Nephron (organoid): Measurements from ENCODE around the gene MGAT5.

Experiments used
- H3K27ac Mint-ChIP-seq, 3 experiments: 2 replicates each; pipeline ENCODE4 v1.8.0; 2020; ENCODE audit warnings: mixed read lengths in 3 of 3, mild to moderate bottlenecking in 2 of 3, moderate library complexity in 1 of 3
- H3K27me3 Mint-ChIP-seq: 2 replicates; pipeline ENCODE4 v1.8.0; 2021; ENCODE audit warnings: low read depth, mild to moderate bottlenecking, moderate library complexity, mixed read lengths
- H3K36me3 Mint-ChIP-seq: 2 replicates; pipeline ENCODE4 v1.8.0; 2020; ENCODE audit warnings: low read depth, mixed read lengths
- H3K4me1 Mint-ChIP-seq: 2 replicates; pipeline ENCODE4 v1.8.0; 2020; ENCODE audit warnings: mixed read lengths
- H3K4me3 Mint-ChIP-seq, 3 experiments: 2 replicates each; pipeline ENCODE4 v1.8.0; 2020; ENCODE audit warnings: mild to moderate bottlenecking in 3 of 3, mixed read lengths in 3 of 3, moderate library complexity in 2 of 3
- H3K9me3 Mint-ChIP-seq: 2 replicates; pipeline ENCODE4 v1.8.0; 2020; ENCODE audit warnings: mixed read lengths
- CTCF ChIP-seq, 3 experiments: fragments of 200-600 bp; sonication (generic); IDR thresholded peaks; one replicate each; pipeline ENCODE4 v1.5.0; 2021; ENCODE audit warnings: antibody characterized with exemption in 3 of 3; ENCODE audit not compliant: unreplicated experiment in 3 of 3

The MGAT5 gene

GRCh38 chr2:134324947-134325346 lies 71.1 kb downstream of the MGAT5 start:
- H3K9me3 Mint-ChIP-seq = no peaks in the 10 kb centered on the region
- TF ChIP-seq CTCF (IDR thresholded peaks at IDR 0.05; ENCODE audit: unreplicated experiment in 3 of 3) = no peak
- H3K4me1 Mint-ChIP-seq = peaks cover 35% of the 10 kb centered on the region
- H3K36me3 Mint-ChIP-seq = peaks cover 21% of the 10 kb centered on the region
- H3K27me3 Mint-ChIP-seq = peaks cover 4% of the 10 kb centered on the region
- H3K27ac Mint-ChIP-seq = no peak overlapping the region
- no peak overlapping the region for H3K4me3 Mint-ChIP-seq

GRCh38 chr2:134325696-134326095 lies 71.8 kb downstream of the MGAT5 start:
- H3K27me3 Mint-ChIP-seq = peaks cover 4% of the 10 kb centered on the region
- no peaks in the 10 kb centered on the region for H3K9me3 Mint-ChIP-seq
- no peak overlapping the region for H3K4me3 Mint-ChIP-seq
- H3K36me3 Mint-ChIP-seq = peaks cover 18% of the 10 kb centered on the region
- no peak overlapping the region for H3K27ac Mint-ChIP-seq
- no peak for TF ChIP-seq CTCF (IDR thresholded peaks at IDR 0.05; ENCODE audit: unreplicated experiment in 3 of 3)
- H3K4me1 Mint-ChIP-seq = peaks cover 32% of the 10 kb centered on the region

GRCh38 chr2:134327367-134327766 lies 73.5 kb downstream of the MGAT5 start:
- Mint-ChIP-seq H3K36me3 (peaks cover 14% of the 10 kb centered on the region), H3K27me3 (no peaks in the 10 kb centered on the region), H3K9me3 (peaks cover 6% of the 10 kb centered on the region), H3K4me3 (no peak overlapping the region), H3K27ac (no peak overlapping the region), H3K4me1 (peaks cover 27% of the 10 kb centered on the region)
- no peak for TF ChIP-seq CTCF (IDR thresholded peaks at IDR 0.05; ENCODE audit: unreplicated experiment in 3 of 3)

GRCh38 chr2:134331081-134331480 lies 77.2 kb downstream of the MGAT5 start:
- Mint-ChIP-seq H3K9me3 (peaks cover 9% of the 10 kb centered on the region), H3K27me3 (no peaks in the 10 kb centered on the region), H3K36me3 (peaks cover 10% of the 10 kb centered on the region), H3K4me1 (peaks cover 5% of the 10 kb centered on the region), H3K4me3 (no peak overlapping the region), H3K27ac (no peak overlapping the region)
- no peak for TF ChIP-seq CTCF (IDR thresholded peaks at IDR 0.05; ENCODE audit: unreplicated experiment in 3 of 3)

GRCh38 chr2:134333646-134334189 lies 79.8 kb downstream of the MGAT5 start:
- H3K4me1 Mint-ChIP-seq = peaks cover 5% of the 10 kb centered on the region
- H3K27me3 Mint-ChIP-seq = peaks cover 3% of the 10 kb centered on the region
- H3K36me3 Mint-ChIP-seq = peaks cover 24% of the 10 kb centered on the region
- no peak overlapping the region for H3K4me3 Mint-ChIP-seq
- no peak overlapping the region for H3K27ac Mint-ChIP-seq
- no peak for TF ChIP-seq CTCF (IDR thresholded peaks at IDR 0.05; ENCODE audit: unreplicated experiment in 3 of 3)
- peaks cover 9% of the 10 kb centered on the region for H3K9me3 Mint-ChIP-seq

- Mint-ChIP-seq H3K9me3 (peaks cover 9% of the 10 kb centered on the region), H3K27ac (no peak overlapping the region), H3K27me3 (peaks cover 3% of the 10 kb centered on the region), H3K36me3 (peaks cover 28% of the 10 kb centered on the region), H3K4me1 (peaks cover 5% of the 10 kb centered on the region), H3K4me3 (no peak overlapping the region)
- no peak for TF ChIP-seq CTCF (IDR thresholded peaks at IDR 0.05; ENCODE audit: unreplicated experiment in 3 of 3)
These were observed 80.9 kb downstream of the MGAT5 start for GRCh38 chr2:134334542-134335353.
